ENCODE measurements around the gene HDGFL3. TPM values are rescaled to one million over a fixed set of nuclear protein-coding genes. Genes with fewer than 3 reads are reported as not detected.
"Not testable (repeated sequence)": the region's sequence is repeated elsewhere in the genome, so short reads cannot be mapped to it uniquely, and the experiment has no call there.

HDGFL3 gene
- total RNA-seq, 6 donors from 2014 or later: 16.8 to 36.8 (median 22.8) TPM

DNA sequence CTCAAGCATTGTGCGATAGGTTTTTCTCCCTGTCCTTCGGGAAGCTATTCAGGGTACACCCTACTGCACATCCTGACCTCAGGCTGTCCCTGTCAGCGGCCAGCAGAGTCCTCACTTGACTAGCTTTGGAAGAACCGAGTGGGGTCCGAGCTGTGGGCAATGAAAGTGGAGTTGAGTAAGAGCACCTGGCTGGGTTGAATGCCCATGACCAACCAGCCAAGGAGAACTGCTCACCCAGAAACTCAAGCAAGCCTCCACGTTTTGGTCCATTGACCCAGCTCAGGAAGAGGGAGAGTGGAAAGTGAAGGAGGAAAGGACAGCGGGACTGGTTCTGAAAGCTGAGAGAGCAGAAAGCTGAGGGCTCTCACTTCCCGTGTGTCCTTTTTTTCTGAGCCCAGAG is 36.0 kb upstream of the HDGFL3 start:
- 67 to 80% methylated on average over 8 of the region's 8 CpGs for WGBS, 2 donors
- H3K36me3 ChIP-seq: no peaks in the 10 kb centered on the region
- ATAC-seq (ENCODE audit: low FRiP score in 2 of 2) (no peak), DNase-seq (no peak)
- H3K4me3 ChIP-seq: no peak overlapping the region
- H3K9me3 ChIP-seq: peaks cover 0 to 5% (median 2%) of the 10 kb centered on the region in 4 donors
- TF ChIP-seq POLR2AphosphoS5 (IDR thresholded peaks at IDR 0.05) (no peak), POLR2A (IDR thresholded peaks at IDR 0.05) (no peak), EP300 (IDR thresholded peaks at IDR 0.05) (no peak)
- TF ChIP-seq, protein P1, sequence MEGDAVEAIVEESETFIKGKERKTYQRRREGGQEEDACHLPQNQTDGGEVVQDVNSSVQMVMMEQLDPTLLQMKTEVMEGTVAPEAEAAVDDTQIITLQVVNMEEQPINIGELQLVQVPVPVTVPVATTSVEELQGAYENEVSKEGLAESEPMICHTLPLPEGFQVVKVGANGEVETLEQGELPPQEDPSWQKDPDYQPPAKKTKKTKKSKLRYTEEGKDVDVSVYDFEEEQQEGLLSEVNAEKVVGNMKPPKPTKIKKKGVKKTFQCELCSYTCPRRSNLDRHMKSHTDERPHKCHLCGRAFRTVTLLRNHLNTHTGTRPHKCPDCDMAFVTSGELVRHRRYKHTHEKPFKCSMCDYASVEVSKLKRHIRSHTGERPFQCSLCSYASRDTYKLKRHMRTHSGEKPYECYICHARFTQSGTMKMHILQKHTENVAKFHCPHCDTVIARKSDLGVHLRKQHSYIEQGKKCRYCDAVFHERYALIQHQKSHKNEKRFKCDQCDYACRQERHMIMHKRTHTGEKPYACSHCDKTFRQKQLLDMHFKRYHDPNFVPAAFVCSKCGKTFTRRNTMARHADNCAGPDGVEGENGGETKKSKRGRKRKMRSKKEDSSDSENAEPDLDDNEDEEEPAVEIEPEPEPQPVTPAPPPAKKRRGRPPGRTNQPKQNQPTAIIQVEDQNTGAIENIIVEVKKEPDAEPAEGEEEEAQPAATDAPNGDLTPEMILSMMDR (IDR thresholded peaks at IDR 0.05): no peak
- H3K27ac ChIP-seq: no peak overlapping the region
- peaks cover 0 to 3% (median 0%) of the 10 kb centered on the region in 4 donors for H3K4me1 ChIP-seq
- H3K27me3 ChIP-seq: no peaks in the 10 kb centered on the region

DNA sequence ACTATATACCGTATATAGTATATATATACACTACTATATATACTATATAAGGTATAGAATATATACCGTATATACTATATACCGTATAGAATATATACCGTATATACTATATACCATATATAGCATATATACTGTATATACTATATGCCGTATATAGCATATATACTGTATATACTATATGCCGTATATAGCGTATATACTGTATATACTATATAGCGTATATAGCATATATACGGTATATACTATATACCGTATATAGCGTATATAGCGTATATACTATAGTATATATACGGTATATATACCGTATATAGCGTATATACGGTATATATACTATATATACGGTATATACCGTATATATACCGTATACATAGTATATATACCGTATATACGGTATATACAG is 22.6 kb upstream of the HDGFL3 start:
- DNase-seq (no peak), ATAC-seq (ENCODE audit: low FRiP score in 2 of 2) (no peak)
- Histone ChIP-seq H3K4me1 (no peaks in the 10 kb centered on the region), H3K36me3 (no peaks in the 10 kb centered on the region), H3K4me3 (no peak overlapping the region), H3K27ac (no peak overlapping the region), H3K9me3 (no peaks in the 10 kb centered on the region), H3K27me3 (no peaks in the 10 kb centered on the region)
- TF ChIP-seq POLR2A (IDR thresholded peaks at IDR 0.05) (no peak), POLR2AphosphoS5 (IDR thresholded peaks at IDR 0.05) (no peak), EP300 (IDR thresholded peaks at IDR 0.05) (no peak)
- TF ChIP-seq, protein P1 (IDR thresholded peaks at IDR 0.05): no peak
- 94% methylated on average over 21 of the region's 21 CpGs for WGBS, 2 donors

DNA sequence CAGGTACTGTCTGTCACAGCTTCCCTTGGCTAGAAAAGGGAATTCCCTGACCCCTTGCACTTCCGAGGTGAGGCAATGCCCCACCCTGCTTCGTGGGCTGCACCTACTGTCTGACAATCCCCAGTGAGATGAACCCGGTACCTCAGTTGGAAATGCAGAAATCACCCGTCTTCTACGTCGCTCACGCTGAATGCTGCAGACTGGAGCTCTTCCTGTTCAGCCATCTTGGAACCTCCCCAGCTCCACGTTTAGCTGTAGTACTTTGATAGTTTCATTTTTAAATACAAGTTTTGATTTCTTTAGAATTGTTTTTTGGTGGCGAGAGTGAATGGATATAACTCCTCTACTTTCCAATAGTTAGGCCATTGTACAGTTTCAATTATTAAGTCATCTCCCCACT is 17.8 kb upstream of the HDGFL3 start:
- H3K9me3 ChIP-seq: no peaks in the 10 kb centered on the region
- no peak overlapping the region for H3K27ac ChIP-seq
- no peaks in the 10 kb centered on the region for H3K4me1 ChIP-seq
- no peaks in the 10 kb centered on the region for H3K36me3 ChIP-seq
- H3K4me3 ChIP-seq: no peak overlapping the region
- TF ChIP-seq, protein P1 (IDR thresholded peaks at IDR 0.05): no peak
- TF ChIP-seq POLR2A (IDR thresholded peaks at IDR 0.05): no peak
- no peak for TF ChIP-seq EP300 (IDR thresholded peaks at IDR 0.05)
- TF ChIP-seq POLR2AphosphoS5 (IDR thresholded peaks at IDR 0.05): no peak
- ATAC-seq (ENCODE audit: low FRiP score in 2 of 2): no peak
- 79 to 81% methylated on average over 9 of the region's 9 CpGs for WGBS, 2 donors
- no peak for DNase-seq
- no peaks in the 10 kb centered on the region for H3K27me3 ChIP-seq

DNA sequence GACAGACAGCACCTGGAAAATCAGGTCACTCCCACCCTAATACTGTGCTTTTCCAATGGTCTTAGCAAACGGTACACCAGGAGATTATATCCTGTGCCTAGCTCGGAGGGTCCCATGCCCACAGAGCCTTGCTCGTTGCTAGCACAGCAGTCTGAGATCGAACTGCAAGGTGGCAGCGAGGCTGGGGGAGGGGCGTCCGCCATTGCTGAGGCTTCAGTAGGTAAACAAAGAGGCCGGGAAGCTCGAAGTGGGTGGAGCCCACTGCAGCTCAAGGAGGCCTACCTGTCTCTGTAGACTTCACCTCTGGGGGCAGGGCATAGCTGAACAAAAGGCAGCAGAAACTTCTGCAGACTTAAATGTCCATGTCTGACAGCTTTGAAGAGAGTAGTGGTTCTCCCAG is 14.2 kb upstream of the HDGFL3 start:
- 91% methylated on average over 9 of the region's 9 CpGs; no CpG with 5 or more reads in 1 of the 2 donors for WGBS, 2 donors
- not testable (repeated sequence) for ATAC-seq (ENCODE audit: low FRiP score in 2 of 2); H3K27me3 ChIP-seq; H3K9me3 ChIP-seq; H3K36me3 ChIP-seq; H3K4me1 ChIP-seq; H3K27ac ChIP-seq; H3K4me3 ChIP-seq
- peak in 1 of 2 donors; percentile 66 for DNase-seq

DNA sequence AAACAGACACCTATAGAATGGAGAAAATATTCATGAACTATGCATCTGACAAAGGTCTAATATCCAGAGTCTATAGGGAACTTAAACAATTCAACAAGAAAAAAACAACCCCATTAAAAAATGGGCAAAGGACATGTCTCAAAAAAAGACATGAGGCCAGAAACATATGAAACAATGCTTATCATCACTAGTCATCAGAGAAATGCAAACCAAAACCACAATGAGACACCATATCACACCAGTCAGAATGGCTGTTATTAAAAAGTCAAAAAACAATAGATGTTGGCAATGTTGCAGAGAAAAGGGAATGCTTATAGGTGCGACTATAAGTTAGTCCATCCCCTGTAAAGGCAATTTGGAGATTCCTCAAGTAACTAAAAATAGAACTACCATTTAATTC is 11.4 kb upstream of the HDGFL3 start:
- H3K36me3 ChIP-seq: no peaks in the 10 kb centered on the region
- no peak overlapping the region for H3K27ac ChIP-seq
- DNase-seq: no peak
- no peak for ATAC-seq (ENCODE audit: low FRiP score in 2 of 2)
- H3K27me3 ChIP-seq: no peaks in the 10 kb centered on the region
- WGBS, 2 donors: 88 to 100% methylated on average over 1 of the region's 1 CpG
- TF ChIP-seq POLR2AphosphoS5 (IDR thresholded peaks at IDR 0.05): no peak
- no peak for TF ChIP-seq EP300 (IDR thresholded peaks at IDR 0.05)
- TF ChIP-seq, protein P1 (IDR thresholded peaks at IDR 0.05): no peak
- TF ChIP-seq POLR2A (IDR thresholded peaks at IDR 0.05): no peak
- no peaks in the 10 kb centered on the region for H3K9me3 ChIP-seq
- no peaks in the 10 kb centered on the region for H3K4me1 ChIP-seq
- H3K4me3 ChIP-seq: no peak overlapping the region
